ENCODE data around the gene NID2. TPM values are rescaled to one million over a fixed set of nuclear protein-coding genes. Genes with fewer than 3 reads are reported as not detected.
A peak's percentile ranks its signal among the peaks of the same experiment; 100 is the strongest.

The NID2 gene
- polyA plus RNA-seq, 1 experiment: 413 TPM

DNA sequence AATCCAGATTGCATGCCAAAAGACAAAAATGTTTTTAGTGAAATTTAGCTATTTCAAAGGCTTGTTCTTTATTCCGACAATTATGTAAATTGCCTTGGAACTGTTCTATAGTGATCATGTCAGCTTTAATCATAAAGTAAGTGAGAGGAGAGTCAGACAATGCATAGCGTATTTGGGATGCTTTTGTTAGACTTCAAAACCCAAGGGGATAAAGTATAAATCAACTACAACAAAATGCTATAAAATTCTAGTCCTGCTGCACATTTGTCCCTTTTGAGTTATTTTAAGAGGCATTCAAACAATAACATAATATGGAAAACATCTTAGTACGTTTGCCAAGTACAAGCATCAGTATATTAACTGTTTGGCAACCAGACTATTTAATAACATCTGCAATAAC is 68.2 kb downstream of the NID2 start:
- ChIA-PET POLR2A (no interaction called here), CTCF (interaction anchor here (0.8 kb wide), 1 partner anchor 130 kb away, joined by 4 read pairs; no protein-coding TSS in a partner anchor)
- Histone ChIP-seq H3K27ac (ENCODE audit: low read depth, low read length) (no peak overlapping the region), H3K9me3 (ENCODE audit: control insufficient read depth, insufficient read depth, low read length) (no peaks in the 10 kb centered on the region), H3K4me3 (ENCODE audit: low read depth, low read length) (no peak overlapping the region), H3K27me3 (ENCODE audit: control insufficient read depth, insufficient read depth, low read length) (no peaks in the 10 kb centered on the region)
- DNase-seq (ENCODE audit: low read depth, low spot score): no peak
- no peak for TF ChIP-seq CTCF (IDR thresholded peaks at IDR 0.05; ENCODE audit: low read depth, low read length)

DNA sequence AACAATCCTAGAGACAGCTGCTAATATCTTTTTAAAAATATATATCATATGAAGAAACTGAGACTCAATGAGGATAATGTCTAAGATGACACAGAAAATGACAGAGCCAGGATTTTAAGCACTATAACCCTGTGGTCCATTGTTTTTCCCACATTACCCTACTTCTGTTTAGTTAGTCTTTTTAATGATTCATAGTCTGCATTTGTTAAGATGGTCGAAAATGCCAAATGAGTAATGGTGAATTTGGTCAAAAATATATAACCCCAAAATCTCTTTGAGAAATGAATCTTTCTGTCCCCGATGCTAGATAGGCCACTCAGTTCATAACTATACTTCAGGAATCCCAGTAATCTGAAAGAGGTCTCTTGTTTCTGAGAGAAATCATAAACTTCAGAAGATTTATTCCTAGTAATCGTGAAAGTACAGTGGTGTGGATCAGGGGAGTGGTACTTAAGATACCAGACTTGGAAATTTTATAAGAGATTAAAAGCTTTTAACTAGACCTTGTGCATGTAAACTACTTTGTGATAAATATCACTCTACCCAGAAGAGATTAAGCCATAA is 68.8 kb downstream of the NID2 start:
- ChIA-PET POLR2A (interaction anchor here (0.9 kb wide), 1 partner anchor 69 kb away, joined by 3 read pairs; the partner anchor contains the start of gene NID2), CTCF (interaction anchor here (0.8 kb wide), 1 partner anchor 131 kb away, joined by 4 read pairs; no protein-coding TSS in a partner anchor)
- H3K4me3 ChIP-seq (ENCODE audit: low read depth, low read length): no peak overlapping the region
- no peak for TF ChIP-seq CTCF (IDR thresholded peaks at IDR 0.05; ENCODE audit: low read depth, low read length)
- no peak for DNase-seq (ENCODE audit: low read depth, low spot score)
- H3K27ac ChIP-seq (ENCODE audit: low read depth, low read length): no peak overlapping the region
- no peaks in the 10 kb centered on the region for H3K27me3 ChIP-seq (ENCODE audit: control insufficient read depth, insufficient read depth, low read length)
- no peaks in the 10 kb centered on the region for H3K9me3 ChIP-seq (ENCODE audit: control insufficient read depth, insufficient read depth, low read length)

DNA sequence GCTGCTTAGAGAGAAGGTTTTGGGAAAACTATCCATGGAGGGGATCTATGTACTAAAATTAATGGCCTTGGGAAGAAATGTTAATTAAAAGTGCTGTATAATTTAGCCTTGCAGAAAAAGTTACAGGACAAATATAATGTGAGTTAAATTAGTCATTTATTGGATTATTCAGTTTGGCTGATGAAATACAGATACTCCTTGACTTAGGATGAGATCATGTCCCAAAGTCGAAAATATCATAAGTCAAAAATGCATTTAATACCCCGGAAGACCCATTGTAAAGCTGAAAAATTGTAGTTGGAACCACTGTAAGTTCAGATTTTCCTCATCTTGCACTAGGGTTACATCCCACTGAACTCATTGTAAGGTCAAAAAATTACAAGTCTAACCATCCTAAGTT is 69.8 kb downstream of the NID2 start:
- CTCF ChIA-PET: interaction anchor here (1.3 to 1.9 kb wide), 2 partner anchors 18 to 132 kb away, joined by 4 to 8 read pairs; no protein-coding TSS in a partner anchor
- no peaks in the 10 kb centered on the region for H3K27me3 ChIP-seq (ENCODE audit: control insufficient read depth, insufficient read depth, low read length)
- POLR2A ChIA-PET: interaction anchor here (0.9 kb wide), 1 partner anchor 70 kb away, joined by 3 read pairs; the partner anchor contains the start of gene NID2
- no peak overlapping the region for H3K4me3 ChIP-seq (ENCODE audit: low read depth, low read length)
- H3K9me3 ChIP-seq (ENCODE audit: control insufficient read depth, insufficient read depth, low read length): no peaks in the 10 kb centered on the region
- no peak for TF ChIP-seq CTCF (IDR thresholded peaks at IDR 0.05; ENCODE audit: low read depth, low read length)
- no peak for DNase-seq (ENCODE audit: low read depth, low spot score)
- H3K27ac ChIP-seq (ENCODE audit: low read depth, low read length): no peak overlapping the region

GRCh38 chr14:51998348-51998747 is 70.5 kb downstream of the NID2 start:
- Histone ChIP-seq H3K27me3 (ENCODE audit: control insufficient read depth, insufficient read depth, low read length) (no peaks in the 10 kb centered on the region), H3K27ac (ENCODE audit: low read depth, low read length) (no peak overlapping the region), H3K9me3 (ENCODE audit: control insufficient read depth, insufficient read depth, low read length) (no peaks in the 10 kb centered on the region), H3K4me3 (ENCODE audit: low read depth, low read length) (no peak overlapping the region)
- TF ChIP-seq CTCF (IDR thresholded peaks at IDR 0.05; ENCODE audit: low read depth, low read length): no peak
- ChIA-PET POLR2A (no interaction called here), CTCF (interaction anchor here (1.0 to 1.9 kb wide), 3 partner anchors 19 to 134 kb away, joined by 4 to 8 read pairs (median 6); no protein-coding TSS in a partner anchor)
- DNase-seq (ENCODE audit: low read depth, low spot score): no peak

DNA sequence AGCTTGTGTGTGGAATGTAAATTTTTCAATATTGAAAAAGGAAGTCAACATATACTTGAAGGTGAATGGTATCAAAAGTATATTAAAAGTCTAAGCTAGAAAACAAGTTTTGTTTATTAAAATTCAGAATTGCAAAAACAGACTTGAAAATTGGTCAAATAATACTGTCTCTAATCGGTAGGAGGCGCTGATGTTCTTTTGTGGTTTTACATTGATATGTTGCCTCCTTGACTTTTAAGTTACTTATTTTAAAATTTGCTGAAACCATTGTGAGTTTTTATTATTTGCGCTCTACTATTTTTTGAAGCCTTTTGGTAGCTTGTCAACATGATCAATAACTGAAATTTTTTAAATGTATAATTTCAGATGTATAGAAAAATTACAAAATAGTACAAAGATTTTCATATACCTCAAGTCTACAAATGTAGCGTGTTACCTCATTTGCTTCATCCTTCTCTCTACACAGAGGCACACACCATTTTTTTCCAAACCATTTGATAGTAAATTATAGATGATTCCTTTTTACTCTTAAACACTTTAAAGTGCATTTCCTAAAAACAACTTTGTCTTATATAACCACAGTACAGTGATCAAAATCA is 72.6 kb downstream of the NID2 start:
- H3K27ac ChIP-seq (ENCODE audit: low read depth, low read length): no peak overlapping the region
- POLR2A ChIA-PET: no interaction called here
- no peak for DNase-seq (ENCODE audit: low read depth, low spot score)

More for the DNA sequence above, 72.6 kb downstream of the NID2 start:
- H3K9me3 ChIP-seq (ENCODE audit: control insufficient read depth, insufficient read depth, low read length): no peaks in the 10 kb centered on the region
- CTCF ChIA-PET: interaction anchor here (0.5 to 3.8 kb wide), 40 partner anchors 8 to 431 kb away, joined by 3 to 101 read pairs (median 4); partner anchors contain the start of gene NID2
- no peaks in the 10 kb centered on the region for H3K27me3 ChIP-seq (ENCODE audit: control insufficient read depth, insufficient read depth, low read length)
- peak; percentile 75 for TF ChIP-seq CTCF (IDR thresholded peaks at IDR 0.05; ENCODE audit: low read depth, low read length)
- H3K4me3 ChIP-seq (ENCODE audit: low read depth, low read length): no peak overlapping the region

Measured in AG04450 (cell line).